Heart left ventricle (tissue), 13 donors: Measurements from ENCODE around the gene SH3BP5.

ENCODE experiments used
- POLR2A ChIP-seq, 2 donors: fragments of 450-650 bp; IDR thresholded peaks; one replicate each; pipeline ENCODE4 v1.6.1; 2017; ENCODE audit warnings: antibody characterized with exemption in 2 of 2, mild to moderate bottlenecking in 2 of 2, moderate library complexity in 2 of 2
- TF ChIP-seq, protein P1 (sequence below), 12 donors: fragments of 200-600 bp; sonication (generic) in 4 of 12; IDR thresholded peaks; one replicate each; pipeline versions ENCODE4 v1.5.0 to v1.8.0; 2018 to 2022; ENCODE audit warnings: antibody characterized with exemption in 12 of 12, mild to moderate bottlenecking in 5 of 12
- donor health status: ischemic (EF 13 %, LVEDD 7.1; RV severe dilation, severe dysfunction).
- donor health status: DM: no; HTN: yes; CAD: no.
- donor health status: DM: no; HTN: no; CAD: no.
- donor health status: ischemic (EF 25% LVEDD 6.9; RV normal size, moderate dysfunction).
- donor health status: ischemic (EF 25% LVEDD 5.7; RV mildly dilated, moderate dysfunction).
- donor health status: ischemic (EF 35%, LVEDD 5.7; RV mildly dilated, moderate dysfunction).
- donor health status: nonischemic (EF 11% LVEDD 7.7; RV severe dilation, severe dysfunction).
- donor health status: DM: yes; HTN: yes; CAD: no.
- donor health status: PGD.
- donor health status: ischemic (EF 29% LVEDD 5.4; RV normal size, mild dysfunction).
- donor health status: nonischemic (EF 23%, LVEDD 6.1; RV moderate dilation, normal function).

- TF ChIP-seq POLR2A (IDR thresholded peaks at IDR 0.05) = no peak
- TF ChIP-seq, protein P1, sequence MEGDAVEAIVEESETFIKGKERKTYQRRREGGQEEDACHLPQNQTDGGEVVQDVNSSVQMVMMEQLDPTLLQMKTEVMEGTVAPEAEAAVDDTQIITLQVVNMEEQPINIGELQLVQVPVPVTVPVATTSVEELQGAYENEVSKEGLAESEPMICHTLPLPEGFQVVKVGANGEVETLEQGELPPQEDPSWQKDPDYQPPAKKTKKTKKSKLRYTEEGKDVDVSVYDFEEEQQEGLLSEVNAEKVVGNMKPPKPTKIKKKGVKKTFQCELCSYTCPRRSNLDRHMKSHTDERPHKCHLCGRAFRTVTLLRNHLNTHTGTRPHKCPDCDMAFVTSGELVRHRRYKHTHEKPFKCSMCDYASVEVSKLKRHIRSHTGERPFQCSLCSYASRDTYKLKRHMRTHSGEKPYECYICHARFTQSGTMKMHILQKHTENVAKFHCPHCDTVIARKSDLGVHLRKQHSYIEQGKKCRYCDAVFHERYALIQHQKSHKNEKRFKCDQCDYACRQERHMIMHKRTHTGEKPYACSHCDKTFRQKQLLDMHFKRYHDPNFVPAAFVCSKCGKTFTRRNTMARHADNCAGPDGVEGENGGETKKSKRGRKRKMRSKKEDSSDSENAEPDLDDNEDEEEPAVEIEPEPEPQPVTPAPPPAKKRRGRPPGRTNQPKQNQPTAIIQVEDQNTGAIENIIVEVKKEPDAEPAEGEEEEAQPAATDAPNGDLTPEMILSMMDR (IDR thresholded peaks at IDR 0.05) = no peak
Observed at GRCh38 chr3:15372918-15373317, 40.5 kb upstream of the SH3BP5 start.
